Measurements from ENCODE around the gene PRSS36.
A peak's percentile ranks its signal among the peaks of the same experiment; 100 is the strongest.
"Not testable (repeated sequence)": the region's sequence is repeated elsewhere in the genome, so short reads cannot be mapped to it uniquely, and the experiment has no call there.

The PRSS36 gene

GRCh38 chr16:31118223-31119155, 31.4 kb downstream of the PRSS36 start:
- no peak for DNase-seq

DNA sequence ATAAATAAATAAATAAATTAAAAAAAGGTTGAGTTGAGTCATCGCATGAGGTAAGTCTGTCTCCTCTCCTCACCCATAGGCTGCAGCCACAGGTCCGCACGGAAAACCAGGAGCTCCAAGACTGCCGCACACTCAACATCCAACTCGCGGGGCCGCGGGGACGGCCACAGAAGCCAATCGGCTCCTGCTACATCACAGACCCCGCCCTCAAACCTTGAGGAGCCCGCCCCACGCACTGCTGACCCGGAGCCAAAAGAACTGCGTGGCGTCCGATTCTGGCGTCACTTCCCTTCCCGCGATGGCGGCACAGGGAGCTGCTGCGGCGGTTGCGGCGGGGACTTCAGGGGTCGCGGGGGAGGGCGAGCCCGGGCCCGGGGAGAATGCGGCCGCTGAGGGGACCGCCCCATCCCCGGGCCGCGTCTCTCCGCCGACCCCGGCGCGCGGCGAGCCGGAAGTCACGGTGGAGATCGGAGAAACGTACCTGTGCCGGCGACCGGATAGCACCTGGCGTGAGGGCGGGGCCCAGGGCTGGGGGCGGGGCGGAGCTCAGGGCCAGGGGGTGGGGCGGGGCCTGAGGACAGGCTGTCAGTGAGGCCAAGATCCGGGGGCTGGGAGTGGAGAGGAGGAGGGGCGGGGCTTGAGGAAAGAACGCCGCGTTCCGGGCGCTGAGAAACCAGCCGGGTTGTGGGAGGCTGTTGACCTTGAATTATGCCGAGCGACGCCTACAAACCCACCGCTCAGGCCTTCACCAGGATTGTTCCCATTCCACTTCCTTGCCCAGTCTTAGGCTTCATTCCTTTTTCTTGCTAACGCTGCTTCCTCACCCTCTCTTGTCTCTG, 32.3 kb downstream of the PRSS36 start, which contains the start of gene KAT8:
KAT8 (plus strand) TSS at position 281 of the 839 bp plus-strand sequence; CDS start at position 299, 18 bp downstream.
- peak; percentile 96 for DNase-seq

GRCh38 chr16:31114468-31114867, 35.4 kb downstream of the PRSS36 start:
- no peak for DNase-seq

DNA sequence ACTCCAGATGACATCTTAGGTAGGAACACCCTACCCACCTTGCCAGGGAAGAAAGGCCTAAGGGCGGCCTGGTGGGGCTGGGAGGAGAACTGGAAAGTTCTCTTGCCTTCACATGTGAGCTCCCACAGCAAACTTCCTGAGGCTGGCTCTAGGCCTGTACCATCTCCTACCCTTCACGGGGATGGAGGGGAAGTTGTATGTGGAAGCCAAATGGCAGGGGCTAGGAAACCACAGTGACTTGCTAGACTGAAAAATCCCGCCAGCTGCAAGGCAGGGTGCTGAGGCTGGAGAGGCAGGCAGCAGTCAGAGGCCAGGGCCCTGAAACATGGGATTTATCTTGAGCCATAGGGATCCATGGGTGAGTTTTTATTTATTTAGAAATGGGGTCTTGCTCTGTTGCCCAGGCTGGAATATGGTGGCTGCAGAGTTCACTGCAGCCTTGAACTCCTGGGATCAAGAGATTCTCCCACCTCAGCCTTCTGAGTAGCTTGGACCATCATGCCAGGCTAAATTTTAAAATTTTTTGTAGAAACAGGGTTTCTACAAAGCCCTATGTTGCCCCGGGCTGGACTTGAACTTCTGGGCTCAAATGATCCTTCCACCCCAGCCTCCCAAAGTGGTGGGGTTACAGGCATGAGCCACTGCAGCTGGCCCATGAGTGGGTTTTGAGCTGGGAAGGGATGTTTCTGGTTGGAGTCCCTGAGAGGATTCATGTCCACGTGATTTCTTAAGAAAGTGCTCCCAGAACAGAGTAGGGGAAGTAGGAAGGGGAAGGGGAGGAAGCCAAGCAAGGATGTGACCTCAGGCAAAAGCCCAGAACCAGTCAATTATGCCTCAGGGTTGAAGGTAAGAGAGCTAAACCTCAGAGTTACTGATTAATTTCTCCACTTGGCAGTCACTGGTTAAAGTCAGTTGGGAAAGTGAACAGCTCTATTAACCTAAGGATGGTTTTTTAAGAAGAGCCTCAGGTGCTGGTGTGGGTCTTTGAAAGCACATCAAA, 36.4 kb downstream of the PRSS36 start:
- no peak for DNase-seq

DNA sequence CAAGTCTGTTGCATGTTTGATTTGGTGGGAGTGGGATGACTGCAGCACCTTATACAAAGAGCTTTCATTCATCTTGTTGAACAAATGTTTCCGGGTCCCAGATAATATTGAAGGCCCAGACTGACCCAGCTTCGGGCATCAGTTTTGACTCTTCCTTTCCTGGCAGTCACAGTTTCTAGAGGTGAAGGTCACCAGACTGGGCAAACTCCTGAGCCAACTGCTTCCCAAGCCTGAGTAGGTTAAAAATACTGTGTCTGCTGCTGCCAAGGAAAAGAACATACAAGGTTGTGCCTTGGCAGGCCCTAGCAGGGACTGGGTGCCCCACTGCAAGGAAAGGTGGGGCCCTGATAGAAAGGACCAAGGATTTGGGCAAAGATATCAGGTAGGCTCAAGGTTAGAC, 37.2 kb downstream of the PRSS36 start:
- no peak for DNase-seq

DNA sequence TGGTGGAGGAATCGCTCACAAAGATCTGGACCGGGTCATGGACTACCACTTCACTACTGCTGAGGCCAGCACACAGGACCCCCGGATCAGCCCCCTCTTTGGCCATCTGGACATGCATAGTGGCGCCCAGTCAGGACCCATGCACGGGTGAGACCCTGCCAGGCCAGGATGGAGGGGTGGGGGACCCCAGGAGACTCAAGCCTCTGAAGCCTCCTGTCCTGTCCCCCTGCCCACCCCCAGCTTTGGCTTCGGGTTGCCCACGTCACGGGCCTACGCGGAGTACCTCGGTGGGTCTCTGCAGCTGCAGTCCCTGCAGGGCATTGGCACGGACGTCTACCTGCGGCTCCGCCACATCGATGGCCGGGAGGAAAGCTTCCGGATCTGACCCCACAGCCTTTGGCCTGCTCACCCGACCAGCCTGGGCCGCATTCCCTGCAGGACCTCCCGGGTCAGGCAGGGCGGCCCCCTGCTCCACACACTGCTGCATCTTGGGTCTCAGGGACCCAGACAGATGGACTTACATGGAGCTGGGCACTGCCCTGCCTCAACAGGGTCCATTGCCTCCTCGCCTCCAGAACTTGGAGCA, 37.9 kb downstream of the PRSS36 start:
- DNase-seq, result no peak

DNA sequence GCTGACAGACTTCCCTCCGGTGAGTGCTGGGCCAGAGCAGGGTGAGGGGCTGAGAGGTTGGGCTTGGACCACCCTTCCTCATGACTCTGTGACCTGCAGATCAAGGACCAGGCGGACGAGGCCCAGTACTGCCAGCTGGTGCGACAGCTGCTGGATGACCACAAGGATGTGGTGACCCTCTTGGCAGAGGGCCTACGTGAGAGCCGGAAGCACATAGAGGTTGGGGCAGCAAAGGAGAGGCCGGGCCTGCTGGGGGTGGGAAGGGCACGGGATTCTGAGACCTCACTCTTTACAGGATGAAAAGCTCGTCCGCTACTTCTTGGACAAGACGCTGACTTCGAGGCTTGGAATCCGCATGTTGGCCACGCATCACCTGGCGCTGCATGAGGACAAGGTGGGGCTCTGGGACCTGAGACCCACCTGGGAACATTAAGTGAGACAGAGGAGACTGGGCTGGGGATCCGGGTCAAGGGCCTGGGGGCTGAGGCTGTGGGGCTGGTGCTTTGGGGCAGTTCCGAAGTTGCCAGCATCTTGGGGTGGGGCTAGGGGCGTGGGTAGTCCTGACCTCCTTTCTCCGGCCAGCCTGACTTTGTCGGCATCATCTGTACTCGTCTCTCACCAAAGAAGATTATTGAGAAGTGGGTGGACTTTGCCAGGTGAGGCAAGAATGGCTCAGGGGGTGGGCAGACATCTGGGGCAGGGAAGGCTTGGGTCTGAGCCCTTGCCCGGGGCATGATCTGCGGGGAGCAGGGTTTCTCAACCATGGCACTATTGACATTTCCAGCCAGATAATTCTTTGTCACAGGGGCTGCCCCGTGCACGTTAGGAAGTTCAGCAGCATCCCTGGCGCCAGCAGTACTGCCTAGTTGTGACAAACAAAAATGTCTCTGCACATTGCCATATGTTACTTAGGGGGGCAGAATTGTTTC, 39.5 kb downstream of the PRSS36 start:
- no peak for DNase-seq

GRCh38 chr16:31109622-31110021, 40.2 kb downstream of the PRSS36 start:
- DNase-seq, result no peak

DNA sequence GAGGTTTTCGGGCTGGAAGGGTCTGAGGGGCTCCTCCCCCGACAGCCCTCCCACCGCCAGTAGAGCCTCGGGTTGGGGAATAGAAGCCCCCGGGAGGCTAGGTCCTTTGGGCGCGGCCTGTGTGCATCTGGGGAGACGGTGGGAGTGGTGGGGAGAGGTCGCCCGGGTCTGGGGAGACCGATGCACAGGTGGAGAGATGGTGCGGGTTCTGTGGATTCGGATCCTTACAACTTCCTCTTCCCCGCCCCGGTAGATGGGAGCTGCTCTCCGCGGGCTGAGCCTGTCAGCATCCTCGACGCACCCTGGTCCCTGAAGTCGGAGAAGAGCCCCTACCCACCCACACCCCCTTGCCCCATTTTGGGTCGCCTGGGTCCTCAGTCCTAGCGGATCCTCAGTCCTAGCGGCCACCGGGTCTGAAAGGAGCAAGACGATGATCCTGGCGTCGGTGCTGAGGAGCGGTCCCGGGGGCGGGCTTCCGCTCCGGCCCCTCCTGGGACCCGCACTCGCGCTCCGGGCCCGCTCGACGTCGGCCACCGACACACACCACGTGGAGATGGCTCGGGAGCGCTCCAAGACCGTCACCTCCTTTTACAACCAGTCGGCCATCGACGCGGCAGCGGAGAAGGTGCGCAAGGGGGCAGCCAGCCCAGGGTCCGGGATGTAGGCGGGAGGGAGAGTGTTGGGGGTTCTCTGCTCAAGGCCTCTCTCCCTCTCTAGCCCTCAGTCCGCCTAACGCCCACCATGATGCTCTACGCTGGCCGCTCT, 40.9 kb downstream of the PRSS36 start:
- no peak for DNase-seq

DNA sequence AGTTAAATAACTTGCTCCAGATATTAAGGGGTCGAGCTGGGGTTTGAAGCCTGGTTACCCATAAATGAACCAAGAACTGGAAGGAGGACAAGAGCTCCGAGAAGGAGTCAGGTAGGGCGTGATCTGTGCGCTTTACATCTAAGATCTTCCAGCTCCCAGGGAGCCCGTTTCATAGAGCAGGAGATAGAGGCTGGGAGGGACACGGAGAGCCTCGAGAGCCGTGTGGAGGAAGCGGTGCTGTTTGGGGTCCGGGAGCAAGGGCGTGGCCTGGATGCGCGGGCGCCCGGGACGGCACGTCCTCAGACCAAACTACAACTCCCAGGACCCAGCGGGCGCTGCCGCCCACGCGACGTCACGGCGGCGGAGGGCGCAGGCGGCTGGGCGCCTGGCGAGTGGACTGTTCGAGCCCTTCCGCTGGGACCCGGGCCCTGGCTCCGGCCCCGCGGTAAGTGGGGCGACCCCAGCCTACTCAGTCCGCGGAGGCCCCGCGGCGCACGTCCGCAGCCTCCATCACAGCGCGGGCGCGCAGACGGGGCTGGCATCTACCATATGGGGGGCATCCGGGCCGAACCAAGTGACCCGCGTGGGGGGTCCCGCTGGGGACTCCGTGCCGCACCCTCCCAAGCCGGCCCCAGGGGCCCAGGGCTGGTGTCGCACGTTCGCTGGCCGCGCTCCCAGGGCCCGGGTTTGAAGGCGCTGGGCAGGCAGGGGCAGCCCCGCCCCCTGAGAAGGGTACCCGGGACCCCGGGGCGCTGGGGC, 41.7 kb downstream of the PRSS36 start, which contains the start of gene BCKDK:
BCKDK (plus strand) TSS at position 352 of the 759 bp plus-strand sequence. CDS start 838 bp downstream, outside the sequence.
- peak; percentile 74 for DNase-seq

DNA sequence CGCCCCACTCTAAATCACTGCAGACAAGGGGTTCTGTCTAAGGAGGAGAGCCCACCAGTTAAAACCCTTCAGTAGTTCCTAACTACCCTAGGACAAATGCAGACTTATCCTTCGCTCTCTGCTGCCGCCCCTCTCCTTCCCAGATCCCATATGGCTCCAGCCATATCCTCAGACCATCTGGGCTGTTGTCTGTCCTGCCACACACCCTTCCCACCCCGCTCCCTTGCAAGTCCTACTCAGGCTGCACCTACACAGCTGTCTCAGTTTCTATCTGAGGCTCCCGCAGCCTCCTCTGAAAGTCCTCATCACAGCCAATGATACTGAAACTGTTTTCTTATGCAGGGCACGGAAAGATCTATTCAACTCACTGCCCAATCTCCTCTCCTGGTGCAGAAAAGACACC, 42.4 kb downstream of the PRSS36 start:
- DNase-seq, result no peak

DNA sequence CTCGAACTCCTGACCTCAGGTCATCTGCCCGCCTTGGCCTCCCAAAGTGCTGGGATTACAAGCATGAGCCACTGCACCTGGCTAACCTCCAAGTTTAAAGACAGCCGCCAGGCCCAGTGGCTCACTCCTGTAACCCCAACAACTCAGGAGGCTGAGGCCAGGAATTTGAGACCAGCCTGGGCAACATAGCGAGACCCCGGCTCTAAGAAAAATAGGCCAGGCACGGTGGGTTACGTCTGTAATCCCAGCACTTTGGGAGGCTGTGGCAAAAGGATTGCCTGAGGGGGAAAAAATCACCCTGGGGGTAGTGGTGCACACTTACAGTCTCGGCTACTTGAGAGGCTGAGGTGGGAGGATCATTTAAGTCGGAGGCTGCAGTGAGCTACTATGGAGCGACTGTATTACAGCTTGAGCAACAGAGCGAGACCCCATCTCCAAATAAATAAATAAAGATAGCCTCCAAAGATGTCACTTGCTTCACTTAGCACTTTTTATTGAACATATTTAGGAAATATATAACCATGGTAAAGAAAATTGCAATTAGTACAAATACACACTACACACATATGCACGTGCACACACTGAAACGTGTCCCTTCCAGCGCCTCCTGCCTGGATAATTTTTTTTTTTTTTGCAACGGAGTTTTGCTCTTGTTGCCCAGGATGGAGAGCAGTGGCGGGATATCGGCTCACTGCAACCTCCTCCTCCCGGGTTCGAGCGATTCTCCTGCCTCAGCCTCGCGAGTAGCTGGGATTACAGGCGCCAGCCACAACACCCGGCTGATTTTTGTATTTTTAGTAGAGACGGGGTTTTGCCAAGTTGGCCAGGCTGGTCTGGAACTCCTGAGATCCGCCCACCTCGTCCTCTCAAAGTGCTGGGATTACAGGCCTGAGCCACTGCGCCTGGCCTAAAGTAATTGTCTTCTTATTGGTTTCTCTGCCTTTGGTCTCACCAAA, 43.1 kb downstream of the PRSS36 start:
- DNase-seq, result no peak

DNA sequence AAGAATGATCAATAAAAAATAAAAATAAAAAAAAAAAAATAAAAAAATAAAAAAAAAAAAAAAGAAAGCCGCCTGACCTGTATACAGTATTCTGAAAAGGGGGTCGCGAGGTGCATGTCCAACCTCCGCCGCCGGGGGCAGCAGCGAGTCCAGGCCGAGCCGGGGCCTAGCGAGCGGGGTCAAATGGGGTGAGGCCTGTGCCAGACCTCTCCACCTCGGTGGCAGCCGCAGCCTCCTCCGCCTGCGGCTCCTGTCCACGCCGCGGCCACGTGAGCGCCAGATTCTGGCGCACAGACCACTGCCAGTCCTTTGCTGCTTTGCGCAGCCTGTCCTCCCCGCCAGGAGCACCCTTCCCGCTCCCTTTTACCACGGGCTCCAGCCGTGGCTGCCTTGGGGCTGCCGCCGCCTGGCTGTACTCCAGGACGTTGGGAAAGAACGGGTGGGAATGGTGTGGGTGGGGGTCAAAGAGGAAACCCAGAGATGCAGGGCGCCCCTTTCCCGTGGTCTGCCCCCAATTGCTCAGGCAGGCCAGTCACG, 44.1 kb downstream of the PRSS36 start:
- peak; percentile 82 for DNase-seq

DNA sequence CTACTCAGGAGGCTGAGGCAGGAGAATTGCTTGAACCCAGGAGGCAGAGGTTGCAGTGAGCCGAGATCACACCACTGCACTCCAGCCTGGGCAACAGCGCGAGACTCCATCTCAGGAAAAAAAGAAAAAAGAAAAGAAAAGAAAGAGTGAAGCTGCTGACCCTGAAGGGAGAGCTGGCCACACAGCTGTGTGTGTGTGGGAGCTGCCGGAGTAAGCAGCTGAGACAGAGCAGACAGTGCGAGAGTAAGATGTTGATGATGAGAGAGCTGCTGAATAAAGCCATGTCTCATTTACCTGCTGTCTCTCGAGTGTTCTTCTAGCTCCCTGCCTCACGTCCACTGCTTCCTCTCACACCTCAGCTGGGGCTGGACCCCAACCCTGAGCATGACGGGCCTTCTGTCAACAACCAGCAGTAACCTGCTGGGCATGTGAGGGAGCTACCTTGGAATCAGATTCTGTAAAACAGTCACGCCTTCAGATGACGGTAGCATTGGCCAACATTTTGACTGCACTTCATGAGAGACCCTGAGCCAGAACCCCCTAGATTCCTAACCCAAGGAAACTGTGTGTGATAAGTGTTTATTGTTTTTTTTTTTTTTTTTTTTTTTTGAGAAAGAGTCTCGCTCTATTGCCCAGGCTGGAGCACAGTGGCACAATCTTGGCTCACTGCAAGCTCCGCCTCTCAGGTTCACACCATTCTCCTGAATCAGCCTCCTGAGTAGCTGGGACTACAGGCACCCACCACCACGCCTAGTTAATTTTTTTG, 48.8 kb downstream of the PRSS36 start:
- DNase-seq, result not testable (repeated sequence)

GRCh38 chr16:31099860-31100638, 49.8 kb downstream of the PRSS36 start:
- no peak for DNase-seq

Data from stimulated activated CD4-positive, alpha-beta T cell treated with anti-CD3 and anti-CD28 coated beads, Interleukin-12 subunit alpha, Interleukin-12 subunit beta, amount 100 ng/mL, for 4 hours (primary cell).